ENCODE results near the gene PRPF38A.
A peak's percentile ranks its signal among the peaks of the same experiment; 100 is the strongest.
"Not testable (repeated sequence)": the region's sequence is repeated elsewhere in the genome, so short reads cannot be mapped to it uniquely, and the experiment has no call there.

The PRPF38A gene

GRCh38 chr1:52404116-52404974, at the start of gene PRPF38A, which contains the start of gene ORC1:
TSS of gene PRPF38A (plus strand) at chr1:52404602. CDS start at chr1:52404750, 148 bp downstream.
TSS of gene ORC1 (minus strand) at chr1:52404423. CDS start at chr1:52402223, 2,200 bp downstream.
- DNase-seq = peak; percentile 98

GRCh38 chr1:52355436-52355835, 49.0 kb upstream of the PRPF38A start:
- DNase-seq = no peak

GRCh38 chr1:52355847-52356505, 48.4 kb upstream of the PRPF38A start:
- no peak for DNase-seq

GRCh38 chr1:52356818-52357355, 47.5 kb upstream of the PRPF38A start:
- DNase-seq = no peak

GRCh38 chr1:52357397-52357796, 47.0 kb upstream of the PRPF38A start:
- no peak for DNase-seq

GRCh38 chr1:52358851-52359497, 45.4 kb upstream of the PRPF38A start:
- DNase-seq = no peak

GRCh38 chr1:52359676-52360594, 44.5 kb upstream of the PRPF38A start:
- no peak for DNase-seq

GRCh38 chr1:52360595-52360968, 43.8 kb upstream of the PRPF38A start:
- DNase-seq = no peak

- DNase-seq = no peak
Observed at GRCh38 chr1:52364235-52364839, 40.1 kb upstream of the PRPF38A start.

GRCh38 chr1:52365071-52365745, 39.2 kb upstream of the PRPF38A start:
- DNase-seq = no peak

GRCh38 chr1:52365746-52366516, 38.5 kb upstream of the PRPF38A start, which contains the start of gene CC2D1B:
TSS of gene CC2D1B (minus strand) at chr1:52366205. CDS start at chr1:52364620, 1,585 bp downstream.
- peak; percentile 100 for DNase-seq

GRCh38 chr1:52366517-52366827, 37.9 kb upstream of the PRPF38A start:
- no peak for DNase-seq

GRCh38 chr1:52367272-52367671, 37.1 kb upstream of the PRPF38A start:
- DNase-seq = no peak

- peak; percentile 46 for DNase-seq
Observed at GRCh38 chr1:52368383-52369172, 35.8 kb upstream of the PRPF38A start.

GRCh38 chr1:52369851-52370250, 34.6 kb upstream of the PRPF38A start:
- not testable (repeated sequence) for DNase-seq

GRCh38 chr1:52385376-52385775, 19.0 kb upstream of the PRPF38A start:
- DNase-seq = no peak

- DNase-seq = no peak
Observed at GRCh38 chr1:52386458-52386857, 17.9 kb upstream of the PRPF38A start.

GRCh38 chr1:52393174-52393573, 11.2 kb upstream of the PRPF38A start:
- DNase-seq = no peak

- DNase-seq = no peak
Observed at GRCh38 chr1:52399629-52400028, 4.8 kb upstream of the PRPF38A start.

- DNase-seq = no peak
Observed at GRCh38 chr1:52400131-52400530, 4.3 kb upstream of the PRPF38A start.
